Body of pancreas (tissue), 4 donors: ENCODE measurements around the gene TRMU.

Experiments used
- POLR2A ChIP-seq, 3 donors: fragments of 450-650 bp; IDR thresholded peaks; one replicate each; pipeline ENCODE4 v1.6.1; 2016; ENCODE audit warnings: antibody characterized with exemption in 3 of 3, mild to moderate bottlenecking in 2 of 3
- TF ChIP-seq, protein P1 (sequence below), 7 experiments: fragments of 450-650 bp in 4 of 7; fragments of 200-600 bp in 3 of 7; sonication (generic) in 3 of 7; IDR thresholded peaks; one replicate each; pipeline ENCODE4 v1.5.1; 2016 to 2019; ENCODE audit warnings: antibody characterized with exemption in 7 of 7

DNA sequence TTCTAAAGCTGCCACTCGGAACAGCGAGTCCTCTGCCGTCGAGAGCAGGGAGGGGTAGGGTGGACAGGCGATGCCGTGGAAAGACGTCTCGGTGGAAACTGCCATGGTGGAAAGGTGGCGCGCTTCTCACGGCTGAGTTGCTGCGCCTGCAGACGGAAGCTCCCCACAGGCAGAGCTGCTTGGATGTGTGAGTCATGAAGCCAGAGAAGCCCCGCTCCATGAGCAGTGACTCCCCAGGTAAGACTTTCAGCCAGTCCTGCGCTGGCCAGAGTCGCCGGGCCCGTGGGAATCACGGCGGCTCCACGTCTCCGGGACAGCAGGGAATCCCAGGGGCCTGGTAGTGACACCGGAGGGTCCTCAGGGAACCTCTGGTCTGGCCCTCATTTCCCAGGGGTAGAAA lies 4.0 kb upstream of the TRMU start:
- TF ChIP-seq, protein P1, sequence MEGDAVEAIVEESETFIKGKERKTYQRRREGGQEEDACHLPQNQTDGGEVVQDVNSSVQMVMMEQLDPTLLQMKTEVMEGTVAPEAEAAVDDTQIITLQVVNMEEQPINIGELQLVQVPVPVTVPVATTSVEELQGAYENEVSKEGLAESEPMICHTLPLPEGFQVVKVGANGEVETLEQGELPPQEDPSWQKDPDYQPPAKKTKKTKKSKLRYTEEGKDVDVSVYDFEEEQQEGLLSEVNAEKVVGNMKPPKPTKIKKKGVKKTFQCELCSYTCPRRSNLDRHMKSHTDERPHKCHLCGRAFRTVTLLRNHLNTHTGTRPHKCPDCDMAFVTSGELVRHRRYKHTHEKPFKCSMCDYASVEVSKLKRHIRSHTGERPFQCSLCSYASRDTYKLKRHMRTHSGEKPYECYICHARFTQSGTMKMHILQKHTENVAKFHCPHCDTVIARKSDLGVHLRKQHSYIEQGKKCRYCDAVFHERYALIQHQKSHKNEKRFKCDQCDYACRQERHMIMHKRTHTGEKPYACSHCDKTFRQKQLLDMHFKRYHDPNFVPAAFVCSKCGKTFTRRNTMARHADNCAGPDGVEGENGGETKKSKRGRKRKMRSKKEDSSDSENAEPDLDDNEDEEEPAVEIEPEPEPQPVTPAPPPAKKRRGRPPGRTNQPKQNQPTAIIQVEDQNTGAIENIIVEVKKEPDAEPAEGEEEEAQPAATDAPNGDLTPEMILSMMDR (IDR thresholded peaks at IDR 0.05): no peak
- TF ChIP-seq POLR2A (IDR thresholded peaks at IDR 0.05): no peak
